GM23338 (cell line): ENCODE results near the gene MXRA8.
A peak's percentile ranks its signal among the peaks of the same experiment; 100 is the strongest.

ENCODE experiments used
- CREB1 ChIP-seq: fragments of 250-450 bp; sonication (Bioruptor Pico); IDR thresholded peaks from 2 replicates; pipeline ENCODE4 v1.5.0; 2020; ENCODE audit warnings: low read depth, mild to moderate bottlenecking, moderate library complexity
- CTCF ChIP-seq, 2 experiments: fragments of 200-600 bp in 1 of 2; sonication (generic) in 1 of 2; conservative IDR thresholded peaks; 2 replicates each; pipeline versions ENCODE4 v1.5.1 to v1.6.1; 2016 to 2017; ENCODE audit warnings: antibody characterized with exemption in 2 of 2, low read depth in 2 of 2, mild to moderate bottlenecking in 2 of 2, moderate library complexity in 1 of 2
- EZH2 ChIP-seq: fragments of 200-600 bp; sonication (generic); IDR thresholded peaks from one replicate; pipeline ENCODE4 v1.8.0; 2017; ENCODE audit warnings: antibody characterized with exemption, mild to moderate bottlenecking, low read depth; ENCODE audit not compliant: unreplicated experiment
- EZH2phosphoT487 ChIP-seq: fragments of 200-600 bp; sonication (generic); IDR thresholded peaks from one replicate; pipeline ENCODE4 v1.8.1; 2018; ENCODE audit warnings: antibody characterized with exemption; ENCODE audit not compliant: unreplicated experiment
- POLR2AphosphoS5 ChIP-seq: IDR thresholded peaks from 2 replicates; pipeline ENCODE4 v1.6.1; 2016; ENCODE audit warnings: antibody characterized with exemption, low read depth
- REST ChIP-seq: IDR thresholded peaks from one replicate; pipeline ENCODE4 v1.6.1; 2018; ENCODE audit warnings: antibody characterized with exemption; ENCODE audit not compliant: unreplicated experiment
- ZNF462 ChIP-seq: fragments of 250-450 bp; sonication (Bioruptor Pico); IDR thresholded peaks from 2 replicates; pipeline ENCODE4 v1.5.0; 2020; ENCODE audit warnings: mild to moderate bottlenecking, moderate library complexity

- TF ChIP-seq EZH2phosphoT487 (no peak), CTCF (conservative IDR thresholded peaks at IDR 0.05; ENCODE audit: low read depth in 2 of 2) (peak; percentile 74 to 87), POLR2AphosphoS5 (no peak), CREB1 (CRISPR knock-in tag) (no peak), EZH2 (no peak), REST (no peak), ZNF462 (CRISPR knock-in tag) (no peak)
These were observed 13.7 kb upstream of the MXRA8 start for GRCh38 chr1:1371746-1372711.
